ENCODE measurements around the gene JOSD1. TPM values are rescaled to one million over a fixed set of nuclear protein-coding genes. Genes with fewer than 3 reads are reported as not detected.
A peak's percentile ranks its signal among the peaks of the same experiment; 100 is the strongest.

Gene JOSD1
- total RNA-seq (10 to 100 TPM; 70.3 to 91.0 TPM), polyA plus RNA-seq (ENCODE audit: insufficient read depth, low read depth, low replicate concordance) (40.9 TPM)
- long read RNA-seq, donor 1, transcript JOSD1-201 (4 exons, 3,648 nt) = major isoform, 6 of 10 reads
- long read RNA-seq, donor 1, partial matches to known transcripts = 0 of 10 reads
- long read RNA-seq, donor 1, other reads (novel, unspliced or antisense) = 0 of 10 reads
- long read RNA-seq, donor 2, transcript JOSD1-201 (4 exons, 3,648 nt) = major isoform, 5 of 10 reads
- long read RNA-seq, donor 2, partial matches to known transcripts = 0 of 10 reads
- long read RNA-seq, donor 2, other reads (novel, unspliced or antisense) = 0 of 10 reads

DNA sequence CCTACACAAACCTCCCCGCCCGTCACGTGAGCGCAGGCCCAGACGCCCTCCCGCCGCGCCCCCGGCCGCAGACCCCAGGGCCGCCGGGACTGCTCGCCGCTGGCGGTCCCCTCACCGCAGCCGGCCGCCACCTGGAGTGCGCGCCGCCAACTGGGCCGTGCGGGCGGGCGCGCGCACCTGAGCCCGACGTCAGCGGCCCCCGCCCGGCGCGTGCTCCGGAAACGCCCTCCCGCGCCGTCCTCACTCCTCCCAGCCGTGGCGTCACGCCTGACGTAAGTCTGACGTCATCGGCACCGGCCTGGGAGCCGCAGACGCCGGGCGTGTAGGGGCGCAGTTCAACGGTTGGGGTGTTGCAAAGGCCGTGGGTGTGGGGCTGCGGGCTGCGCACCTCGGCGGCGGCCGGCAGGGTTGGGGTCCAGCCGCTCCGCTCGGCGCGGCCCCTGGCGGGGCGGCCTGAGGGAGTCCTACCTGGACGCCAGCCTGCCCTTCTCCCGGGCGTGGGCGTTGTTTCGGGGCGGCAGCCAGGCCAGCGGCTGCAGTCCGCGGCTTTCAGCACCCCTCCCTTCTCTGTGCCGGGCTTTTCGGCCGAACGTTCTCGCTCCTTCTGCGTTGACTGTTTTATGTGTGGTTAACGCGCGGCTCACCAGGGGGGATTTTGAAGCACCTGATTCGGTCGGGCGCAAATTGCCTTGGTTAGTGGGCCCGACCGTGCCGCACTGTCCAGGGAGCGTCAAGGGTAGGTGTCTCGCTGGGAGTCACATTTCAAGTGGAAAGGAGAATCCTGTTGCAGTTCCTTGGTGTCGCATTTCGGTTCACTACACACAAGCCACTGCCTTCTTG lies at the start of gene JOSD1:
Gene JOSD1 (minus strand): TSS at position 155 of the 840 bp plus-strand sequence. CDS start 956 bp downstream, outside the sequence.
- H3K27ac ChIP-seq = peak within 1 kb of the TSS; percentile 97 to 99
- TF ChIP-seq POLR2A (IDR thresholded peaks at IDR 0.05) (peak; percentile 98), CTCF (IDR thresholded peaks at IDR 0.05) (peak in 1 of 3 experiments; percentile 36)
- intact Hi-C loops (cut with DNase I; ENCODE audit: low total_unique reads) = loop anchor here (10.0 kb wide), 1 partner anchor 54 kb away; the partner anchor contains the start of gene SUN2
- peak within 1 kb of the TSS; percentile 81 to 89 for H3K4me3 ChIP-seq
- H3K36me3 ChIP-seq (ENCODE audit: low read depth, missing control alignments) = no peaks in the 10 kb centered on the region
- WGBS, 2 donors = 1% methylated on average over 39 to 61 of the region's 94 CpGs
- DNase-seq = peak; percentile 97
- no peaks in the 10 kb centered on the region for H3K27me3 ChIP-seq
- no peaks in the 10 kb centered on the region for H3K9me3 ChIP-seq
- peaks cover 49% of the 10 kb centered on the region for H3K4me1 ChIP-seq

- intact Hi-C loops (cut with DNase I; ENCODE audit: low total_unique reads) = loop anchor here (10.0 kb wide), 1 partner anchor 45 kb away; the partner anchor contains the start of genes GTPBP1 and JOSD1
- Histone ChIP-seq H3K27ac (no peak overlapping the region), H3K27me3 (no peaks in the 10 kb centered on the region), H3K4me3 (no peak overlapping the region), H3K4me1 (peaks cover 31% of the 10 kb centered on the region), H3K9me3 (no peaks in the 10 kb centered on the region), H3K36me3 (ENCODE audit: low read depth, missing control alignments) (peaks cover 3% of the 10 kb centered on the region)
- DNase-seq = no peak
- 93 to 99% methylated on average over 14 of the region's 14 CpGs for WGBS, 2 donors
- no peak for TF ChIP-seq CTCF (IDR thresholded peaks at IDR 0.05)
- TF ChIP-seq POLR2A (IDR thresholded peaks at IDR 0.05) = no peak
Measured at GRCh38 chr22:38750104-38750503, 49.4 kb upstream of the JOSD1 start.

DNA sequence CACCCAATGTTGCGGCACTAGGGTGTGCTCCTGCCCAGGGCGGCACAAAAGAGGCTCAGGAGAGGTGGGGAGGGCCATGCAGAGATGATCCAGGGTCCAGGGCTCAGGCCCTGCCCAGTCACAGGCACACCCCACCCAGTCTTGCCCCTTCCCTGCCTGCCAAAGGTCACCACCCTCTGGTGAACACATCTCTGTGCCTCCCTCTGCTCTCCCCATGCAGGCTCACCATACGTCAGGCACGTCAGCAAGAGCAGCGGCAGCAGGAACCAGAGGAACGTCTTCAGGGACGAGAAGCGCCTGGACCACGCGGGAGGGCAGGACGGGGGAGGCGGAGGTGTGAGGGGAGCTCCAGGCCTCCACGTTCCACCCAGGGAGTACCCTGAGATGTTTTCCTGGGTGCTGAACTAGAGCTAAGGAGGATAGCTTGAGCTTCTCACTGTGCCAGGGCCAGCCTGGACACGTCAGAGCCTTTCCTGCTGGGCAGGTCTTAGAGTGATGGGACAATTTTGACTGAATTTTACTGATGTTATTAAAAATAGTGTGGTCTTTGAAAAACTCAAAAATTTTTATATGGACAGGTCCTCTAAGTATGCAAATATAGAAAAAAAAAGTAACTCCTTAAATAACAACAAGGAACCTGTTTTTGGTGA lies 47.9 kb upstream of the JOSD1 start:
- Histone ChIP-seq H3K27ac (no peak overlapping the region), H3K9me3 (no peaks in the 10 kb centered on the region), H3K4me1 (peaks cover 17% of the 10 kb centered on the region), H3K27me3 (no peaks in the 10 kb centered on the region), H3K4me3 (no peak overlapping the region), H3K36me3 (ENCODE audit: low read depth, missing control alignments) (peaks cover 3% of the 10 kb centered on the region)
- intact Hi-C loops (cut with DNase I; ENCODE audit: low total_unique reads) = no loop called here
- no peak for DNase-seq
- 73% methylated on average over 3 to 14 of the region's 14 CpGs for WGBS, 2 donors
- TF ChIP-seq POLR2A (IDR thresholded peaks at IDR 0.05) = no peak
- TF ChIP-seq CTCF (IDR thresholded peaks at IDR 0.05) = no peak

DNA sequence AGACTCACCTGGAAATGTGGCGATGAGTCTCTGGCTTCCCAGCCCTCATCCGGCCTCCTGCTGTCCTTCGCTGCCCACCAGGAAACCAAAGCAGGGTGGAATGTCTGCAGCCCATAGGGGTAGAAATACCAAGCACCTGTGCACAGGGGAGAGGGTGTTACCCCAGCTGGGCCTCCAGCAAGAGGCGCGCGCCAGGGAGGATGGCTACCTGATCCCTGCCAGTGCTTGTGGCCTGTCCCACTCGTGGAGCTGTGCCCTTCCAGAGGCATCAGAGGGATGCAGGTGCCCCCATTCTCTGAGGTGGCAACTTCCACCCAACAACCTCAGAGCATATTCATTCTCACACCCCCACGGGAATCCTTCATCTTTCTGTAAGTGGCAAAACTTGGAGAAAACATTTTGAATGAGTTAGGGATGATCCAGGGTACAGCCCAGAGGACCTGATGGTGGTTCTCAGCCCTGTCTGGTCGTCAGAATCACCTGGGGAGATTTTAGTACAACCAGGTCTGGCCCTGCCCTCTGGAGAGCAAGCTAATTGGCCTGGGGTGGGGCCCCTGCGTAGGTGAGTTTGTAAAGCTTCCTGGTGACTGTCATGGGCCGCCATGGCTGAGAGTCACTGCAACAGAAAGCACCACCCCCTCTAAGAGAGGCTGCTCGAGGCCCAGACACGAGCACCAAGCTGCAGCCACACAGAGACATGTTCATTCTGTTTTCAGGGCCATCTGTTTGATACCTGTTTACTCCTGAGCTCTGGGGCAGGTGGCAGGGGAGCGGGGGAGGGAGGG lies 45.1 kb upstream of the JOSD1 start:
- WGBS, 2 donors = 92 to 96% methylated on average over 7 to 14 of the region's 14 CpGs
- no peak overlapping the region for H3K27ac ChIP-seq
- no peak overlapping the region for H3K4me3 ChIP-seq
- H3K9me3 ChIP-seq = no peaks in the 10 kb centered on the region
- peaks cover 3% of the 10 kb centered on the region for H3K36me3 ChIP-seq (ENCODE audit: low read depth, missing control alignments)
- DNase-seq = no peak
- no peaks in the 10 kb centered on the region for H3K27me3 ChIP-seq
- intact Hi-C loops (cut with DNase I; ENCODE audit: low total_unique reads) = no loop called here
- no peak for TF ChIP-seq POLR2A (IDR thresholded peaks at IDR 0.05)
- TF ChIP-seq CTCF (IDR thresholded peaks at IDR 0.05) = no peak
- peaks cover 13% of the 10 kb centered on the region for H3K4me1 ChIP-seq

Measured in testis (tissue), 5 donors.